Measurements from ENCODE around the gene CASD1. TPM values are rescaled to one million over a fixed set of nuclear protein-coding genes. Genes with fewer than 3 reads are reported as not detected.

The CASD1 gene
- total and polyA plus RNA-seq, 10 of the 15 experiments (the other 5 are each of a cell fraction or from before 2014, with no cell fraction given) = 4.0 to 18.6 (median 10.7) TPM

Small RNA genes within 50 kb of the gene (small RNA-seq; reads per million reads assigned to genes)
- not detected for gene RNU6-1328P

Other genes starting within 250 kb of the CASD1 start
- not detected in 2 replicates for gene COL1A2, start 114.9 kb upstream of the CASD1 start, total RNA-seq (2014; rRNA removed)
- not detected in 2 replicates for gene COL1A2, start 114.9 kb upstream of the CASD1 start, total RNA-seq (2014; rRNA removed; fragmentation: Illumina TruSeq; extraction: Trizol)
- 2.1 and 2.5 TPM in 2 replicates for gene COL1A2, start 114.9 kb upstream of the CASD1 start, total RNA-seq (2021)
- gene COL1A2, start 114.9 kb upstream of the CASD1 start, polyA plus RNA-seq (2011; rRNA removed) = 0.03 TPM in 1 of 2 replicates, not detected in the other
- gene COL1A2, start 114.9 kb upstream of the CASD1 start, polyA plus RNA-seq (2014; fragmentation: Illumina TruSeq; extraction: Trizol) = not detected in 2 replicates
- gene COL1A2, start 114.9 kb upstream of the CASD1 start, polyA plus RNA-seq (2014; fragmentation: Nextera tagmentation; extraction: Ambion mirVana) = under 1 TPM in 1 of 2 experiments, not detected in 1; 0.05 TPM
- gene COL1A2, start 114.9 kb upstream of the CASD1 start, polyA plus RNA-seq (2014; rRNA removed) = 0.06 TPM in 1 of 2 replicates, not detected in the other
- 1 to 10 TPM; 1.5 to 1.9 TPM for gene COL1A2, start 114.9 kb upstream of the CASD1 start, polyA plus RNA-seq (2016; fragmentation: Nextera tagmentation; extraction: Ambion mirVana)
- gene SGCE, start 146.3 kb downstream of the CASD1 start, total RNA-seq (2014; rRNA removed) = 51.5 and 55.0 TPM in 2 replicates
- 53.3 and 55.9 TPM in 2 replicates for gene SGCE, start 146.3 kb downstream of the CASD1 start, total RNA-seq (2014; rRNA removed; fragmentation: Illumina TruSeq; extraction: Trizol)
- 38.6 and 44.1 TPM in 2 replicates for gene SGCE, start 146.3 kb downstream of the CASD1 start, total RNA-seq (2021)
- 42.5 and 45.1 TPM in 2 replicates for gene SGCE, start 146.3 kb downstream of the CASD1 start, polyA plus RNA-seq (2011; rRNA removed)
- gene SGCE, start 146.3 kb downstream of the CASD1 start, polyA plus RNA-seq (2014; fragmentation: Illumina TruSeq; extraction: Trizol) = 59.6 and 71.2 TPM in 2 replicates
- gene SGCE, start 146.3 kb downstream of the CASD1 start, polyA plus RNA-seq (2014; fragmentation: Nextera tagmentation; extraction: Ambion mirVana) = 10 to 100 TPM; 30.5 to 46.3 TPM
- gene SGCE, start 146.3 kb downstream of the CASD1 start, polyA plus RNA-seq (2014; rRNA removed) = 36.6 and 47.0 TPM in 2 replicates
- 10 to 100 TPM; 78.5 to 80.1 TPM for gene SGCE, start 146.3 kb downstream of the CASD1 start, polyA plus RNA-seq (2016; fragmentation: Nextera tagmentation; extraction: Ambion mirVana)

Data from GM12878 (cell line).